H1 (cell line): ENCODE results near the gene UBR7. TPM values are rescaled to one million over a fixed set of nuclear protein-coding genes. Genes with fewer than 3 reads are reported as not detected.

Source experiments
- CTCF ChIA-PET: fragments of 300-600 bp; sonication (Branson Sonifier 250); formaldehyde crosslinking; loops from one replicate; lab custom pipeline; 2021; ENCODE audit not compliant: partially characterized antibody; lab: Charles Lee
- POLR2A ChIA-PET: fragments of 300-600 bp; sonication (Branson Sonifier 250); formaldehyde crosslinking; loops from one replicate; lab custom pipeline; 2021; ENCODE audit warnings: inconsistent platforms; ENCODE audit not compliant: partially characterized antibody; lab: Charles Lee
- DNase-seq, 2 experiments: peaks; one replicate each; pipeline versions ENCODE4 v3.0.0 to v3.0.0-alpha.2; 2010 to 2022; ENCODE audit warnings: low spot score in 2 of 2, low read depth in 1 of 2, mixed read lengths in 1 of 2
- FAIRE-seq: peaks from 2 replicates; lab custom pipeline; 2011; peaks lifted over from hg19 to GRCh38; lab: Jason Lieb, UNC
- H2AFZ ChIP-seq: 2 replicates; pipeline ENCODE4 v1.8.1; 2012; ENCODE audit warnings: low read length, inconsistent platforms
- H2AK5ac ChIP-seq: 2 replicates; pipeline ENCODE4 v1.6.1; 2013; ENCODE audit warnings: low read depth, low read length
- H2BK120ac ChIP-seq: replicated peaks from 2 replicates; pipeline ENCODE3; 2013; ENCODE audit warnings: low read depth, low read length, inconsistent platforms
- H2BK12ac ChIP-seq: 2 replicates; pipeline ENCODE4 v1.6.1; 2013; ENCODE audit warnings: low read depth, low read length
- H2BK15ac ChIP-seq: 2 replicates; pipeline ENCODE4 v1.6.1; 2013; ENCODE audit warnings: low read length
- H2BK20ac ChIP-seq: 2 replicates; pipeline ENCODE4 v1.6.1; 2013; ENCODE audit warnings: low read length
- H2BK5ac ChIP-seq: 2 replicates; pipeline ENCODE4 v1.6.1; 2013; ENCODE audit warnings: low read depth, low read length
- H3K14ac ChIP-seq: 2 replicates; pipeline ENCODE4 v1.6.1; 2013; ENCODE audit warnings: inconsistent platforms; ENCODE audit not compliant: insufficient read length
- H3K18ac ChIP-seq: 2 replicates; pipeline ENCODE4 v1.6.1; 2013; ENCODE audit warnings: low read length; ENCODE audit errors: extremely low read depth
- H3K23ac ChIP-seq: 2 replicates; pipeline ENCODE4 v1.6.1; 2013; ENCODE audit warnings: inconsistent platforms; ENCODE audit not compliant: insufficient read length
- H3K23me2 ChIP-seq: 2 replicates; pipeline ENCODE4 v1.6.1; 2013; ENCODE audit warnings: low read depth, low read length
- H3K27ac ChIP-seq: 2 replicates; pipeline ENCODE4 v1.6.1; 2011; ENCODE audit warnings: low read depth, low read length, inconsistent platforms
- H3K27me3 ChIP-seq, 4 experiments: replicated peaks in 1 of 4; 1 replicate in 1 of 4; 2 replicates in 3 of 4; pipeline versions ENCODE4 v1.6.1 to v1.8.1; 2011 to 2013; ENCODE audit warnings: low read length in 3 of 4, mild to moderate bottlenecking in 3 of 4, inconsistent platforms in 2 of 4, mixed read lengths in 2 of 4, moderate library complexity in 1 of 4; ENCODE audit not compliant: control insufficient read depth in 3 of 4, insufficient read depth in 3 of 4; ENCODE audit errors: extremely low read depth in 1 of 4
- H3K36me3 ChIP-seq, 4 experiments: 2 replicates each; pipeline versions ENCODE4 v1.6.1 to v1.8.1; 2011 to 2013; ENCODE audit warnings: mild to moderate bottlenecking in 4 of 4, low read length in 3 of 4, moderate library complexity in 2 of 4, control low read depth in 1 of 4, inconsistent platforms in 1 of 4; ENCODE audit not compliant: insufficient read depth in 4 of 4, control insufficient read depth in 2 of 4
- H3K4ac ChIP-seq: replicated peaks from 2 replicates; pipeline ENCODE3; 2013; ENCODE audit warnings: low read length, low read depth, mixed read lengths, inconsistent platforms; ENCODE audit not compliant: insufficient read length
- H3K4me1 ChIP-seq, 4 experiments: replicated peaks in 1 of 4; 1 replicate in 1 of 4; 2 replicates in 3 of 4; pipeline versions ENCODE4 v1.6.1 to v1.8.1; 2011 to 2013; ENCODE audit warnings: low read length in 3 of 4, inconsistent platforms in 2 of 4, mixed read lengths in 1 of 4; ENCODE audit not compliant: insufficient read depth in 4 of 4, control insufficient read depth in 3 of 4
- H3K4me2 ChIP-seq, 2 experiments: 2 replicates each; pipeline versions ENCODE4 v1.6.1 to v1.8.1; 2011 to 2013; ENCODE audit warnings: low read depth in 2 of 2, low read length in 2 of 2, control low read depth in 1 of 2, inconsistent platforms in 1 of 2, mild to moderate bottlenecking in 1 of 2; ENCODE audit not compliant: insufficient read depth in 1 of 2
- H3K4me3 ChIP-seq, 4 experiments: fragments of 200-600, 300-600 bp in 1 of 4; sonication (generic), shearing (Covaris generic), sonication (Bioruptor Twin) in 1 of 4; 2 replicates each; pipeline versions ENCODE4 v1.5.1 to v1.8.1; 2011 to 2016; ENCODE audit warnings: low read length in 4 of 4, low read depth in 3 of 4, control low read depth in 2 of 4, inconsistent platforms in 2 of 4, mild to moderate bottlenecking in 2 of 4, mixed read lengths in 1 of 4, moderate library complexity in 1 of 4; ENCODE audit not compliant: insufficient read depth in 2 of 4; ENCODE audit errors: extremely low read depth in 1 of 4
- H3K56ac ChIP-seq: replicated peaks from 2 replicates; pipeline ENCODE3; 2013; ENCODE audit warnings: low read depth, mild to moderate bottlenecking, mixed read lengths, low read length, inconsistent platforms; ENCODE audit not compliant: insufficient read length
- H3K79me1 ChIP-seq: 2 replicates; pipeline ENCODE4 v1.6.1; 2013; ENCODE audit warnings: low read depth, low read length, control low read depth
- H3K79me2 ChIP-seq, 2 experiments: 2 replicates each; pipeline versions ENCODE4 v1.6.1 to v1.8.1; 2012 to 2013; ENCODE audit warnings: low read length in 2 of 2, mild to moderate bottlenecking in 2 of 2, inconsistent platforms in 1 of 2; ENCODE audit not compliant: insufficient read depth in 2 of 2, control insufficient read depth in 1 of 2
- H3K9ac ChIP-seq, 4 experiments: replicated peaks in 1 of 4; 1 replicate in 1 of 4; 2 replicates in 3 of 4; pipeline versions ENCODE4 v1.6.1 to v1.8.1; 2011 to 2013; ENCODE audit warnings: low read depth in 3 of 4, low read length in 3 of 4, control low read depth in 2 of 4, mild to moderate bottlenecking in 2 of 4, moderate library complexity in 2 of 4, inconsistent platforms in 1 of 4; ENCODE audit errors: extremely low read depth in 1 of 4
- H3K9me3 ChIP-seq, 2 experiments: 2 replicates each; pipeline versions ENCODE4 v1.6.1 to v1.8.1; 2012 to 2013; ENCODE audit warnings: mild to moderate bottlenecking in 2 of 2, moderate library complexity in 2 of 2, control low read depth in 1 of 2, inconsistent platforms in 1 of 2, low read depth in 1 of 2, low read length in 1 of 2, mixed read lengths in 1 of 2; ENCODE audit not compliant: insufficient read depth in 2 of 2
- H4K20me1 ChIP-seq, 2 experiments: replicated peaks in 1 of 2; 2 replicates each; pipeline versions ENCODE3 to v1.8.1; 2011 to 2013; ENCODE audit warnings: inconsistent platforms in 2 of 2, low read length in 2 of 2, mild to moderate bottlenecking in 1 of 2; ENCODE audit not compliant: insufficient read depth in 2 of 2, control insufficient read depth in 1 of 2
- H4K5ac ChIP-seq: 2 replicates; pipeline ENCODE4 v1.6.1; 2013; ENCODE audit warnings: low read length, low read depth, mixed read lengths, inconsistent platforms; ENCODE audit not compliant: insufficient read length
- H4K8ac ChIP-seq: 2 replicates; pipeline ENCODE4 v1.8.0; 2013; ENCODE audit warnings: mild to moderate bottlenecking, moderate library complexity, low read length, inconsistent platforms; ENCODE audit not compliant: insufficient read depth; ENCODE audit errors: extremely low read depth
- H4K91ac ChIP-seq: replicated peaks from 2 replicates; pipeline ENCODE3; 2013; ENCODE audit warnings: low read length, mixed read lengths, inconsistent platforms; ENCODE audit not compliant: insufficient read length
- ATF3 ChIP-seq: IDR thresholded peaks from 2 replicates; pipeline ENCODE4 v1.6.1; 2011; ENCODE audit warnings: low read depth, mild to moderate bottlenecking, low read length; ENCODE audit not compliant: insufficient read depth
- BRCA1 ChIP-seq: IDR thresholded peaks from 2 replicates; pipeline ENCODE4 v1.6.1; 2012; ENCODE audit warnings: low read depth, low read length, improper control_type of control experiment
- CEBPB ChIP-seq: IDR thresholded peaks from 2 replicates; pipeline ENCODE4 v1.6.1; 2012; ENCODE audit warnings: low read depth, low read length
- KDM5A ChIP-seq: fragments of 200-600 bp; IDR thresholded peaks from 2 replicates; pipeline ENCODE4 v1.7.1; 2012; ENCODE audit warnings: mild to moderate bottlenecking, low read length, inconsistent platforms, mixed read lengths
- POLR2AphosphoS5 ChIP-seq: IDR thresholded peaks from 2 replicates; pipeline ENCODE4 v1.6.1; 2011; ENCODE audit warnings: low read depth, low read length
- POU5F1 ChIP-seq: IDR thresholded peaks from 2 replicates; pipeline ENCODE4 v1.6.1; 2011; ENCODE audit warnings: low read depth, mild to moderate bottlenecking, low read length, moderate library complexity
- RFX5 ChIP-seq: IDR thresholded peaks from 2 replicates; pipeline ENCODE4 v1.6.1; 2011; ENCODE audit warnings: low read depth, low read length, improper control_type of control experiment, borderline replicate concordance
- RNF2 ChIP-seq: fragments of 200-900, 300-1000 bp; sonication (generic); IDR thresholded peaks from 2 replicates; pipeline ENCODE4 v1.7.1; 2016; ENCODE audit warnings: borderline replicate concordance, low read depth, mild to moderate bottlenecking, antibody characterized with exemption, low read length; ENCODE audit not compliant: poor library complexity, severe bottlenecking; ENCODE audit errors: missing control alignments
- TBP ChIP-seq: IDR thresholded peaks from 2 replicates; pipeline ENCODE4 v1.6.1; 2011; ENCODE audit warnings: low read depth, low read length, improper control_type of control experiment
- WGBS, 2 experiments: shearing (Covaris generic) in 1 of 2; methylation state at CpG; one replicate each; pipeline versions ENCODE4 v1.1.6 to v1.1.7; 2013 to 2015; ENCODE audit warnings: low lambda C conversion rate in 2 of 2, mixed read lengths in 2 of 2, inconsistent platforms in 1 of 2, low coverage in 1 of 2, missing lambda C conversion rate in 1 of 2; ENCODE audit not compliant: insufficient replicate concordance in 2 of 2, insufficient coverage in 1 of 2, insufficient read length in 1 of 2; ENCODE audit errors: extremely low coverage in 1 of 2, missing lambda C conversion rate in 1 of 2; 5-methylcytosine and 5-hydroxymethylcytosine counted together
- polyA plus RNA-seq, 7 experiments: library from polyadenylated mRNA; depleted of rRNA in 3 of 7; stranded (reverse) in 5 of 7; unstranded in 2 of 7; fragments of >200 nt in 5 of 7; fragments of 200-250 nt in 2 of 7; gene quantifications; 1 replicate in 5 of 7; 2 replicates in 1 of 7; 4 replicates in 1 of 7; pipeline versions ENCODE4 v1.2.1 to v1.2.3, GENCODE V29; 2011 to 2013; ENCODE audit warnings: missing spikeins in 2 of 7, mixed read lengths in 2 of 7
- total RNA-seq: library from RNA; stranded (reverse); fragmentation: NEBNext Ultra II Directional; extraction: Animal tissue kit (Norgen Biotek cat#: 25700); gene quantifications from 2 replicates; pipeline ENCODE4 v1.2.1, GENCODE V29; 2021

The UBR7 gene
- total and polyA plus RNA-seq, 2 of the 8 experiments (the other 6 are each of a cell fraction or from before 2014, with no cell fraction given): 20.1 to 28.4 TPM

DNA sequence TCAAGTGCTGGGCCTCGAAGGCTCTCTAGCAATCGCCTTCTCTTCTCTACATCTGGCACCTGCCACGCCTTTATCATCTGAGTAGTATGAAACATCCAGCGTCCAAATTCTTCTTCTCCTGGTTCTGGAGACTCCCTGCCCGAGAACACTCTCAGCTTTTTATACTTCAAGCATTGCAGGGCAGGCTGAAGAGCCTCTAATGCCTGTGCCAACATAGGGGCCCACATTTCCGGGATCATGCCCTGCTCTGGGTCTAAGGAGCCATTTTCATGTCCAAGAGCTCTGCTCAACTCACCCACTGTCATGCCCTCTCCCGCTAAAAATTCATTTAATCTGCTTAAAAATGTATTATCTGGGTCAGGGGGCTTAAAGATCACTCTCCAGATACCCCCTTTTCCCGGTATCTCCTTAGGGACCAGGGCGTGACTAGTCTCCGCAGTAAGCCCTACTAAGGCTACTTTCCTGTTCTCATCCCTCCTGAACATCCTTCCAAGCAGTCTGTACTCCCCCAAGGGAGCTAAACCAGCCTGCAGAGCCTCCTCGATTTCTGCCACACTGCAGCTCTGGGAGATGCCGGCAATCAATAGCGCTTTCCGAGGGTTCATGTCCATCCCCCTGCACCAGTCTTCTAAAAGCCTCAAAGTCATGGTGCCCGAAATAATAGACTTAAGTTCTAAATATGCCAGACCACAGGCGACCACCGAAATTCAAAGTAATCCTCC, 23.3 kb upstream of the UBR7 start:
- Histone ChIP-seq H3K56ac (no peak overlapping the region), H3K18ac (no peak overlapping the region), H4K20me1 (no peaks in the 10 kb centered on the region), H3K36me3 (peaks cover 0 to 17% (median 0%) of the 10 kb centered on the region in 4 experiments; a peak in 3 of 8 replicates), H4K8ac (no peak overlapping the region; the same call in 1 of the 2 replicates), H3K79me2 (peaks cover 4 to 23% of the 10 kb centered on the region in 2 experiments; a peak in 3 of 4 replicates), H2BK5ac (no peak overlapping the region), H2BK15ac (no peak overlapping the region), H4K5ac (peak overlapping the region; percentile 32), H4K91ac (no peak overlapping the region), H3K79me1 (peaks cover 5% of the 10 kb centered on the region), H2BK120ac (no peak overlapping the region), H3K27ac (no peak overlapping the region), H3K23ac (no peak overlapping the region)
- POLR2A ChIA-PET: interaction anchor here (0.6 to 3.1 kb wide), 4 partner anchors 9 to 23 kb away, joined by 3 to 25 read pairs (median 4); partner anchors contain the start of genes GON7 and UBR7
- WGBS, 2 experiments: 51% methylated on average over 17 of the region's 17 CpGs; no CpG with 5 or more reads in 1 of the 2 experiments
- DNase-seq (no peak), FAIRE-seq (no peak)
- CTCF ChIA-PET: interaction anchor here (1.3 to 2.2 kb wide), 5 partner anchors 14 to 250 kb away, joined by 4 to 19 read pairs (median 7); partner anchors contain the start of genes GON7 and UBR7
- TF ChIP-seq ATF3: no peak
- TF ChIP-seq KDM5A: no peak
- no peak for TF ChIP-seq CEBPB
- TF ChIP-seq POU5F1: no peak
- no peak for TF ChIP-seq BRCA1
- TF ChIP-seq RNF2: no peak
- no peak for TF ChIP-seq RFX5
- TF ChIP-seq POLR2AphosphoS5: no peak
- TF ChIP-seq TBP: no peak
- TF ChIP-seq, all 59 proteins: peak for 0
- Histone ChIP-seq H3K9ac (peak overlapping the region; percentile 1 to 89 (median 59); a peak in 5 of 7 replicates), H3K4me3 (peak overlapping the region; percentile 87 to 95 (median 94)), H3K23me2 (peaks cover 2% of the 10 kb centered on the region; the same call in 1 of the 2 replicates), H3K9me3 (no peaks in the 10 kb centered on the region), H3K4me1 (peaks cover 0 to 5% (median 2%) of the 10 kb centered on the region in 4 experiments; a peak in 3 of 7 replicates), H3K4ac (no peak overlapping the region), H3K4me2 (peak overlapping the region; percentile 75 to 81), H2BK20ac (no peak overlapping the region), H3K27me3 (no peaks in the 10 kb centered on the region), H2BK12ac (no peak overlapping the region), H2AFZ (0 out of 2 replicates have a peak overlapping the region, but pooled peaks have one; percentile 45), H3K14ac (no peak overlapping the region), H2AK5ac (no peak overlapping the region)
